GM21786 (cell line): ENCODE data around the gene SCAANT1.

ENCODE experiments used
- ATAC-seq: cut with Tn5 transposase; IDR thresholded peaks from one replicate; pipeline ENCODE4 v1.9.1; 2021; ENCODE audit not compliant: unreplicated experiment

The SCAANT1 gene

GRCh38 chr3:63911873-63912767, at the start of gene SCAANT1:
SCAANT1 (minus strand) TSS chr3:63912383.
- ATAC-seq = peak; percentile 70

GRCh38 chr3:63961891-63962290, 49.7 kb upstream of the SCAANT1 start:
- peak; percentile 77 for ATAC-seq

DNA sequence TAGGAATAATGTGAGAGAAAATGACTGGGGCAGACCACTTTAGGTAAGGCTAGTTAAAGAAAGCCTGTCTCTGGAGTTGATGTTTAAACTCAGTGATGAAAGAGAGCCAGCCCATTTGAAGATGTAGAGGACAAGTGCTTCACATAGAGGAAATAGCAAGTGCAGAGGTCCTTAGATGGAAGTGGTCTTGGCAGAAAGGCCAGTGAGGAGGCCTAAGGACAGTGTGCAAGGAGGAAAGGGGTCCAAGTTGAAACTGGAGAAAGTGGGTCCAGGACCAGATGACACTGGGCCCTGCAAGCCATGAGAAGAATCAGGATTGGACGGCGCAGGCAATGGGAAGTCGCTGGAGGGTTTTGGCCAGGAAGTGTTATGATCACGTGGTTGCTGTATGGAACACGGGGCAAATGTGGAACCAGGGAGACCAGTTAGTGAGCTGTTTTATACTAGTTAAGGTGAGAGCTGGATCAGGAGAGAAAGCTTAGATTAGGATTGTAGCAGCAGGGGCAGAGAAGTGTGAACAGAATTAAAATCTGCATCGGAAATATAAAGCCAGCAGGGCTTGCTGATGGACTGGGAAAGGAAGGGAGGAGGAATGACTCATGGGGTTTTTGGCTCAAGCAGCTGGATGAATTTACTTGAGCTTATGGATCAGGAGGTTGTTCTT, 48.0 kb upstream of the SCAANT1 start:
- ATAC-seq = no peak

GRCh38 chr3:63959146-63959545, 47.0 kb upstream of the SCAANT1 start:
- no peak for ATAC-seq

DNA sequence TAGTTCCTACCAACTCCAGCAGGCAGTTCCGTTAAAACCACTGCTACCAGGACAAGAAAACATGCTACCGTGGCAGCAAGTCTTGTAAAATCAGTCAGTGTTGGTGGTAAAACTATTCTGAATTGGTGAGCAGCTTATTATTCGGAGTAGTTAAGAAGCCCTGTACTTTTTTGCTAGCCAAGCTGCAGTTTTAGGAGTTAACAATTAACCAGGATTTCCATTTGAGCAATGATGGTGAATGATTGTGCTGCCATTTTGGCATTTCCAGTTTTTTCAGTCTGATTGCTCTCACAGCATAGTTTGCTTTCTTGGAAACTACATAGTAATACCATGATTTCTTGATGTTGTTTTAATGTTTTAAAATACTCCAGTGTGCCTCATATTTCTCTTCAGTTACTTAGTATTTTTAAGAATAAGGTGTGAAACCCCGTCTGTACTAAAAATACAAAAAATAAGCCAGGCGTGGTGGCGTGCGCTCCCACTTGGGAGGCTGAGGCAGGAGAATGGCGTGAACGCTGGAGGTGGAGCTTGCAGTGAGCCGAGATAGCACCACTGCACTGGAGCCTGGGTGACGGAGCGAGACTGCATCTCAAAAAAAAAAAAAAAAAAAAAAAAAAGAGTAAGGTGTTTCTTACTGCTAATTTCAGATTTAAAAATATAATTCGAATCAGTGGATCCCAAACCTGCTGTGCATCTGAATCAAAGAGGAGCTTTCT, 43.8 kb upstream of the SCAANT1 start:
- ATAC-seq = no peak

GRCh38 chr3:63955036-63955650, 43.0 kb upstream of the SCAANT1 start:
- ATAC-seq = no peak

DNA sequence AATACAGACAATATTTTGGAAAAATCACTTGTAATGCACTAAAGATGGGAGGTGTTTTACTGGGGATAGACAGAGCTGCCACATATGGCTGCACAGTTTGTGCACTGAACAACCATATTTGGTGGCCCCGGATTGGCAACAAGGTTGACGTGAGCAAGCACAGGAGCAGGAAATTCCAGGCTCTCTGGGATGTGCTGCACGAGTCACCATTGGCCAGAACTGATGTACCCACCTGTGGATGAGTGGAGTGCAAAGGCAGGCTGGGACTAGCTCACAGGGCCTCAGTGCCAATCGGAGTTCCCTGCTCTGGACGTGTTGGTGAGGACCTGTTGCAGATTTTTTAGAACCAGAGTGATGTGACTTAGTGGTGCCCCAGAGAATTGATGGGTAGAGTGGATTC, 42.0 kb upstream of the SCAANT1 start:
- ATAC-seq = no peak

DNA sequence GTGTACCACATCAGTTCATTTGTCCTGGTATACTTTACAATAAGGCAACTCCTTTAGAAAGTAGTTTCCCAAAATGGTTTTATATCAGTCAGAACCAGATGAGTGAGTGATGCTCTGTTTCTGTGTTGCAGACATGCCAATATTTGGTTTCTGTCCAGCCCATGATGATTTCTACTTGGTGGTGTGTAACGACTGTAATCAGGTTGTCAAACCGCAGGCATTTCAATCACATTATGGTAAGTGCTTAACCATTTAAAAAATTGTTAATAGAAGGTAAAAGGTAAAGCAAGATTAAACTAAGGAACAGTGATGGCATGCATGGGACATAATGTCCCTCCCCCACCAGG, 40.0 kb upstream of the SCAANT1 start:
- no peak for ATAC-seq

DNA sequence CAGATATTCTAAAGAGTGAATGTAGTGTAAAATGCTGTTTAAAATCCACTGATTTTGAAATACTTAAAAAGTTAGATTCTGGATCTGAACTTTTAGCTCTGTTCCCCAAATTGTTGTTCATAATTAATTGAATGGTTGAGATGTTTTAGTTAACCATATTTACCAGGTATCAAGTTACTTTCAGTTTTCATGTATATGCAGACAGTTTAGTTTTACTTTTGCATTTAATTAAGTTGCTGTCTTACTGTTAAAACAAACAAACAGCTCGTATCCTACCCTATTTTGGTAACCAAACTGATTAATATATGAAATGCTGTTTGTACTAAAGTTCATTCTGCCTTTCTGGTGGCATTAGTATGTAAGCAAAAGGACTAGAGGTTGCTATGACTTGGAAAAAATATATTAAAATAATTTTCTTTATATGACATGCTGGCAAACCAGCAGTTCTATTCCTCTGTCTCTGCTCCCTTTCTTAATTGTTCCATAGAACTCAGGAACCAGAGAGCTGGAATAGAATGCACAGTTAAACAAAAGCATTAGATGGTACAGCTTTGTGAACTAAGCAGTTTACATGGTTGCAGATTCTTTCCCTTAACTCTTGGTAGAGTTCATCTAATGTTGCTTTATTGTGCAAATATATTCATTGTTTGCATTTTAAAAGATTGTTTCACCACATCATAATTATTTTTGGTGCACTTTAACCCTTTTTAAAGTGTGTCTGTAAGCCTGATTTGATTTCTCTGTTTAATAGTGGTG, 39.5 kb upstream of the SCAANT1 start:
- ATAC-seq = no peak

GRCh38 chr3:63950698-63951097, 38.5 kb upstream of the SCAANT1 start:
- no peak for ATAC-seq

GRCh38 chr3:63949005-63949404, 36.8 kb upstream of the SCAANT1 start:
- no peak for ATAC-seq

GRCh38 chr3:63947594-63947993, 35.4 kb upstream of the SCAANT1 start:
- ATAC-seq = no peak

DNA sequence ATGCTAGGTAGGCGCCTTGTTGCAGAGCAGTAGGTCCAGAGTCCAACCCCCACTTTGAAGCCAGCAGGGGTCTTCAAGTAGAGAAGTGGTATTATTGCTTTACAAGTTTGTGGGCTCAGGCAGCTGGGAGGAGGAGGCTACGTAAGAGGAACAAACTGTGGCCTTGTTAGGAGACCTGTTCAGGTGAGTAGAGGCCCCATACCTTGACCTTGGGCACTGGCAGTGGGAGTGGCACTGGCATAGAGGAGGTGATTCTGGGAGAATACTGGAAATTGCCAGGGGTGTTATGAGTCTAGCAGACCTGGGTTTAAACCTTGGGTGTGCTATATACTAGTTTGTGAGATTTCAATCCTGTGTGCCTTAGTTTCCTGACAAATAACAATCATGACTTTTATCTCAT, 34.6 kb upstream of the SCAANT1 start:
- ATAC-seq = no peak

DNA sequence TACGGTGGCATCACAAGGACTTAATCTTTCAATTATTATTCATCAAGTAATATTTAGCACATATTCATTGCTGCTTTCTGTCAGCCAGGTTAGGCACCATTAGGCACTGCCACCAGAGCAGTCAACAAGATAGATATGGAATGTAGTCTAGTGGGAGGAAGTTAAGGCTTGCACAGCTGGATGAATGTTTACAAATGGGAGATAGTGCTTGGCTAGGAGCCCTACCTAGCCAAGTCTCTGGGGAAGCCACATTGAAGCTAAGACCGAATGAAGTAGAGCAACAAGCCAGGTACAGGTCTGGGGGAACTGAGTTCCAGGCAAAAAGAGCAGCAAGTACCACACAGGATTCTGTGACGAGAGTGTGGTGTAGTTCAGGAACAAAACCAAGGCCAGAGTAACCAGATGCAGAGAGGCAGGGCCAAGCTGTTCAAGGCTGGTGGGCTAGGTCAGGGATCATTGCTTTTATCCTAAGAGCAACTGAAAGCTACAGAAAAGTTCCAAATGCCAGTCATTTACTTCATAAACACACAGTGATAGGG, 33.4 kb upstream of the SCAANT1 start:
- ATAC-seq = no peak

DNA sequence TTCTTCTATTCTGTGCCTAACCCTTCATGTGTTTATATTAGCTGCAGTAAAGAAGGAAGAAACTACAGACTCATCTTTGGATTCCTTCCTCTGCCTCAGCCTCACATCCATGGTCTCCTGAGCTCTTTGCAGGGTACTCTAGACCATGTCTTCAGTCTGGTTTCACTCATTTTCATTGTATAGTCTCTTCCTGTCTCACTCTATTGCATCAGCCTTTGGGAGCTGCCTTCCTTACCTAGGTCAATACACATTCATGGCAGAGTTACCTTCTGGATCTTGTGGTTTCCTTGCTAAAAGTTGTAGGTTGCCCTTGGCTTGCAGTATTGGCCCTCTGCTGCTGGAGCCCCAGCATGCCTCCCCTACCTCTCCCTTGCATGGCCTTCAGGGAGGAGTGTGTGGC, 31.5 kb upstream of the SCAANT1 start:
- no peak for ATAC-seq

DNA sequence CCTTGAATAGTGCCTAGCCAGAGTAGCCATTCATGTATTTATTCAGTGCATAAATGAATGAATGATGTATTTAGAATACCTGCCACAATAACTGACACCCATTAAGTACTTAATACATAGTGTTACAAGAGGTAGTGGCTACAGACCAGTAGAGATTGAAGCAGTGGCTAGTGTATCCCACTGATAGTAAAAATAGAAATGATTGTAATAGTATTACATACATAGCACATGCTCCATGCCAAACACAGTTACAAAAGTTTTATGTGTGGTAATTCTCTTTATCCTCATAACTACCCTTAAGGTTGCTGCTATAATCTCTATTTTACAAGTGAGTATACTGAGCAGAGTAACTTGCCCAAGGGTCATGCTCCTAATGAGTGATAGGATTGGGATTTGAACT, 30.3 kb upstream of the SCAANT1 start:
- ATAC-seq = no peak

DNA sequence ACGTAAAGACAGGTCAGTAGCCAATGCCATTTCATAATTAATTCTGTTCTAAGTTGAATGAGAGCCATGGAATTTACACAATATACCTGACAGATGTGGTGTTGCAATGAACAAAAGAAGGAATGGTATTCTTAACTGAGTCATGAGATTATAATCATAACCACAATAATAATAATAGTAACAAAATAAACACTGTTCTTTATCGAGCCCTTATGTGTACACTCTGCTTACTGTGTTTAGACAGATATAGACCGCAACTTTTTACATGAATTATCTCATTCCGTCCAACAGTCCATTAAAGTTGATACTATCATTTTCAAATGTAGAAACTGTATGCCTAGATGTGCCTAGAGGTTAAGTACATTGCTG, 28.2 kb upstream of the SCAANT1 start:
- no peak for ATAC-seq

- peak; percentile 60 for ATAC-seq
These were observed 25.8 kb upstream of the SCAANT1 start for GRCh38 chr3:63937661-63938651.

DNA sequence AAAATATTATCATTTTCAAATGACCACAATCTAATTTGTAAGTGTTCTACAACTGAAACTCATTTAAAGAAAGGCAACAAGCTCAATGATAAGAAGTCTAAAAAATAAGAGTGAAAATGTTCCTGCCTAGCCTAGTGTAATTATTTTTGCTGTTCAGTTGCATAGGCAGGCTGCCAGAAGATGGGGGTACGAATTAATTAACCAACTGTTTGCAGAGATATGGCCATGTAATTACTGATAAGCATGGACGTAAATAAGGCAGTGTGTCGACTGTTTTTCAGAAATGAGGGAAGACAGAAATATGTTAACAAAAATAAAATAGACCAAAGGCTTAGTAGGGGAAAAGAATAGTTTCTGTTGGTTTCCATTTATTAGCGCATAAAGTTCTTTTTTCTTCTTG, 24.7 kb upstream of the SCAANT1 start:
- no peak for ATAC-seq
